CD4-positive, alpha-beta T cell treated with Interferon alpha-2 for 1 hour (primary cell): ENCODE data around the gene VPS50.
A peak's percentile ranks its signal among the peaks of the same experiment; 100 is the strongest.
"Not testable (repeated sequence)": the region's sequence is repeated elsewhere in the genome, so short reads cannot be mapped to it uniquely, and the experiment has no call there.

Experiments
- DNase-seq, 2 donors: peaks; one replicate each; pipeline ENCODE4 v3.0.0-alpha.2; 2020 to 2022

Gene VPS50

DNA sequence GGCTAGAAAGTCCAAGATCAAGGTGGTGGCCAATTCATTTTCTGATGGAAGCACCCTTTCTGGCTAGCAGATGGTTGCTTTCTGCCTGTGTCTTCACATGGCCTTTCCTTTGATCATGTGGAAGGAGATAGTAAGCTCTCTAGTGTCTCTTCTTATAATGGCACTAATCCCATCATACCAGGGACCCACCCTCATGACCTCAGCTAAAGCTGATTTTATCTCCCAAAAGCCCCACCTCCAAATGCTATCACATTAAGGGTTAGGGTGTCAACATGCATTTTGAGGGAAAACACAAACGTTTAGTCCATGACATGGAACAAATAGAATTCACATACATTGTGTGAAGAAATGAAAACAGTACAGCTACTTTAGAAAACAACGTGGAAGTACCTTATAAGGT is 100.0 kb downstream of the VPS50 start:
- no peak for DNase-seq

DNA sequence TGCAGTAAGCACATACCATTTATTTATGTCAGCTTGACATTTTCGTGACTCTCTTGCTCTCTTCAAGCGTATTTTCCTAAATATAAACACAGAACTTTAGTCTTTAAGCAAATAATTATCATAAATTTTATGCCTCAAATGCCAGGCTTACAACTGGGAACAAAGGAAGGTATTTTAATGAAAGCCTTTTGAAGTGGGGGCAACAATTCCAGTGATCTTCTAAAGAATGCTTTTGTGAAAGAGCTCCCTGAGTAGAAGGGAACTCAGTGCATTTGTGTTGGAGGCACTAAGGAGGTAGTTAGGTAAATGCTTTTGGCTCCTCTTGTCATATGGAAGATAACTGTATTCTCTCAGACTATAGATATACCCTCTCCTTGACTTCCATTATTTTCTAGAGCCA is 104.9 kb downstream of the VPS50 start:
- no peak for DNase-seq

DNA sequence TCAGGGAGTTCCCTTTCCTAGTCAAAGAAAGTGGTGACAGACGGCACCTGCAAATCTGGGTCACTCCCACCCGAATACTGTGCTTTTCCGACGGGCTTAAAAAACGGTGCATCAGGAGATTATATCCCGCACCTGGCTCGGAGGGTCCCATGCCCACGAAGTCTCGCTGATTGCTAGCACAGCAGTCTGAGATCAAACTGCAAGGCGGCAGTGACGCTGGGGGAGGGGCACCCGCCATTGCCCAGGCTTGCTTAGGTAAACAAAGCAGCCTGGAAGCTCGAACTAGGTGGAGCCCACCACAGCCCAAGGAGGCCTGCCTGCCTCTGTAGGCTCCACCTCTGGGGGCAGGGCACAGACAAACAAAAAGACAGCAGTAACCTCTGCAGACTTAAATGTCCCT is 110.0 kb downstream of the VPS50 start:
- DNase-seq, result not testable (repeated sequence)

DNA sequence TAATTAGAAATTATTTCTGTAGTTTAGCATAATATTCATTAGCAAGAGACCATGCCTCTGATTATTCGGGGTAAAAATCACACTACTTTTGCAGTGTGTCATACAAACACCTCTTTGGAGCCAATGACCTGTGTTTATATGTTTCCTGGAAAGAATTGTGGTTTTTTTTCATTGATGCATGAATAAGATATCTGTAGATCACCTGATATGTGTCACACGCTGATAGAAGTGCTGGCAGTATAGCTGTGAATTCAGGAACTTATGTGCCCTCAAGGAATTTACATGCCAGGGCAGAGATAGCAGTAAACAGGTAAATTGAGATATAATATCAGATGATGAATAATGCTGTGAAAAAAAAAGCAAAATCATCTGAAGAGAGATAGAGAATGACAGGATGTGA is 118.2 kb downstream of the VPS50 start:
- DNase-seq, result no peak

DNA sequence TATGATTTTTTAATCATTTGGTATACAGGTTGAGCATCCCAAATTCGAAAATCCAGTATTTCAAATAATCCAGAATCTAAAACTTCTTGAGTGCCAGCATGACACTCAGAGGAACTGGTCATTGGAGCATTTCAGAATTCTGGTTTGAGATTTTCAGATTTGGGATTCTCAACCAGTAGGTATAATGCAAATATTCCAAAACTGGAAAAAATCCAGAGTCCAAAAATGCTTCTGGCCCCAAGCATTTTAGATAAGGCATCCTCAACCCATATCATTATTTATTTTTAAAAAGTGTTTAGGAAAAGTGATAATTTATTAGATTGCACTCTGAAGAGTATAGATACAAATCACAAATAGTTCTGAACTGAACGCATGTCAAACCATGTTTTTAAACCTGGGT is 120.7 kb downstream of the VPS50 start:
- no peak for DNase-seq

DNA sequence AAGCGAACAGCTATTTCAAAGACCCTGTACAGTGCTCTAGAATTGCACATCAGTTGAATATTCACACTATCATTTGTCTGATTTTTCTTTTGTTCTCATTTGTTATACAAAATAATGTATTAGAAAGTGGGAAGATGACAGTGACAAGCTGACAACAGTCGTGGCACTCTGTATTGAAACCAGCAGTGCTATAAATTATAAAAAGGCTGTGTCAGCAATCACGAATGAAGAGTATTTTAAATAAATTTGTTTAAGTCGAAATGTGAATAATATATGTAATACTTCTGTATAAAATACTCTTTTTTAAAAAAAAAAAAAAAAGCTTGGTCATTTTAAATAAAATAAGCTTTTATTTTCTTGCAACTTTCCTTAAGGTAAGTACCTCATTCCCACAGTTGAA is 122.6 kb downstream of the VPS50 start:
- no peak for DNase-seq

DNA sequence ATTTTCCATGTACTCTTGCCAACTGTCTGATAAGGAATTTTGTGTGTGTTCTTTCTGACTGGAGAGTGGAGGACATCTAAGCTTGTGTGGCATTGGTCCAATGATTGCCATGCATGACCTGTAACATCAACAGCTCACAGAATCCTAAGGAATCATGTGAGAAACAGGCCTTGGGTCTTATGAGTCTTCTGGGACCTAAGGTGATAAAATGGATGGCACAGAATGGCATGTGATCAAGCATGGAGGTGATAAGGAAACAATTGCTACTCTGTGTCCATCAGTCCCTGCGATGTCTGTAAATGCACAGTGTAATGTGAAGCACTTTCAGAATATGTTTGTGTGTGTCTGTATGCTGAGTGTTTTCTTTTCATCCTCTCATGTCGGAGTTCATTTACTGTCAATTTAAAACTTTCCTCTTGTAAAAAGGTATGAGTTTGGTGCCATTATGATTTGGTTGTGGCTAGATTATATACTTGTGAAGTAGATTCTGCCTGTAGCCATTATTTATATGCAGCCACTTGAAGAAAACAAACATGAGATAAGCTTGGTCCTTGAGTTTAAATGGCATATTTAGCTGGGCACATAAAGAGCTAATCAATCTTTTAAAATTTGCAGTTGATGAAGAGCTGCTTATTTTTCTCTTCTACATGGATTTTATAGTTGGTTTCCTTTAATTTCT is 127.5 kb downstream of the VPS50 start:
- DNase-seq, result no peak

DNA sequence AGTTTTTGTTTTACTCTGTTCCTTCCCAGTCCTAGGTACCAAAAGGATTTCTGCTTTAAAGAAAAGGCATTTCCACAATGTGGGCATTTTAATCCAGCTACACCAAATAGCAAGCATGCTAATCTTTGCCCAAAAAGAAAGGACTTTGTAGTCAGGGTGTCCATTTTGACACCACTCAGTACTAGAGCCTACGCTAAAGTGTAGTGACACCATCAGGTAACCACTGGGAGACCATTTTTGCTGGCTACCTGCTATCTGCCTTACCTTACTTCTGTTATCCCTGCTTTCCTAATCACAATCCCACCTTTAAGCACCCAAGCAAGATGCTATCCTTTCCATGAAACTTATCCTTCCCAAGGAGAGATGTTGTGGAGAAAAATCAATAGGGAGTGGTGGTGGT is 129.7 kb downstream of the VPS50 start:
- no peak for DNase-seq

DNA sequence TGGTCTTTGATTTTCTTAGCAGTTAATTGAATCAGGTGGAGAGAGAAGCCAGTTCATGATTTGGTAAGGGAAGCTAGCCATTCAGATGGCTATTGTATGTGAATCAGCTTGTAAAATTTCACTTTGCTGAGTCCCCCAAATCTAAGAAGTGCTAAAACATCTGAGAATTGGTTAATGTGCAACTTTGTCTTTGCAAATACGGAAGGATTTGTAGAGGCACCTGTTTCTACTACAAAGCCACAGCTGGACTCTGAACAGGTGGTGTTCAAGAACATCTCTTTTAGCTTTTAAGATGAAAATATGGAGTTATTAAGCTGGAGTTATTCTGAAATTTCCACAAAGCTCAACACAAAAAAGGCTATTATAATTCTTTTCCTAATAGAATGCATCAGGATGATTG is 132.6 kb downstream of the VPS50 start:
- no peak for DNase-seq

DNA sequence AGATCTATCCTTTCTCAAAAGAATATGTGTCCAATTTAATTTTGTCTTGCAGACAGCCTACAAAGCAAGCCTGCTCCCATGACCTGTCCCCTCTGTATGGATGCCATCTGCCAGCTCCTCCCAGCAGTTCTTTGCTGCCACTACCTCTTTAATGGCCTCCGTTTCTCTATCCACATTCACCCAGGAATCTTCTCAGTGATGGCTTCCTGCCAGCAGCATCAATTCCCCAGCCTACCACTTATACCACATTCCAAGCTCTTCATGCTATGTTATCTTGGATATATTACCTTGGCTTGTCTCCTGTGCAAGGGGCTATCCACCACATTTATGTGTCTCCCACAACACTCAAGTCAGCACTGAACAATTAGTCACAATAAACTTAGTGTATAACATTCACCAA is 133.2 kb downstream of the VPS50 start:
- no peak for DNase-seq

DNA sequence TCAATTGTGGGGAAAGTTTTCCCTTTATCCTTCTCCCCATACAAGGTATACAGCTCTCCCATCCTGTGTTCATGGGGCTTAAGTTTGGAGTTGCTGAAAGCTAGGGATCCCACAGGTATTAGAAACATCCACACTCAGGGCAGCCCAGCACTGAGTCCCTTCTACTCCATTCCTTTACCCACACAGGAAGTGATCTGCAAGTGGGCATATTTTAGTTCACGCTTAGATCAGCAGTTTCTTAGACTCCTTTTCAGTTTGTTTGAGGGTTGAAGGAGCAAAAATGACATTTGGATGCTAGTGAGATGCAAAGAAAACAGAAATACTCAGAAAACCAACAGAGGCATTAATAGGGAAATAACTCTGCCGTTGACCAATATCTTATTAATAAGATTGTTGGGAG is 134.7 kb downstream of the VPS50 start:
- no peak for DNase-seq

DNA sequence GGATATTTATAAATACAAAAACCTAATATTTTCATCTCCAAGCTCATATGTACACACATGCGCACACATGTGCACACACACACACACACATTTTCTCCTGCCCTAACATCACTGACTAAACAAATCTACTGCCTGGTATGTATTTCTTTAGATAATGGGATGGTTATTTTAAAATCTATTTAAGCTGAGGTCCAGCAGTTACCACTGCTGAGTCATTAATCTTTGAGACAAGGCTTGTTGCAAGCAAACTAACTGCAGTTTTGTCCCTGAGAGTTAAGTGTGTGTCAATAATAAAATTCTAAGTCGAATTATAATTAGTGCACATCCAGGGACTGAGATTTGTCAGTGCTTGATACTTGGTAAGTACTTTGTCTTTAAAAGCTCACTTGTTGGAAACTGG is 135.1 kb downstream of the VPS50 start:
- DNase-seq, result no peak

DNA sequence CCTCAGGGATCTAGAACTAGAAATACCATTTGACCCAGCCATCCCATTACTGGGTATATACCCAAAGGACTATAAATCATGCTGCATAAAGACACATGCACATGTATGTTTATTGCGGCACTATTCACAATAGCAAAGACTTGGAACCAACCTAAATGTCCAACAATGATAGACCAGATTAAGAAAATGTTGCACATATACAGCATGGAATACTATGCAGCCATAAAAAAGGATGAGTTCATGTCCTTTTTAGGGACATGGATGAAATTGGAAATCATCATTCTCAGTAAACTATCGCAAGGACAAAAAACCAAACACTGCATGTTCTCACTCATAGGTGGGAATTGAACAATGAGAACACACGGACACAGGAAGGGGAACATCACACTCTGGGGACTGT is 138.8 kb downstream of the VPS50 start:
- not testable (repeated sequence) for DNase-seq

DNA sequence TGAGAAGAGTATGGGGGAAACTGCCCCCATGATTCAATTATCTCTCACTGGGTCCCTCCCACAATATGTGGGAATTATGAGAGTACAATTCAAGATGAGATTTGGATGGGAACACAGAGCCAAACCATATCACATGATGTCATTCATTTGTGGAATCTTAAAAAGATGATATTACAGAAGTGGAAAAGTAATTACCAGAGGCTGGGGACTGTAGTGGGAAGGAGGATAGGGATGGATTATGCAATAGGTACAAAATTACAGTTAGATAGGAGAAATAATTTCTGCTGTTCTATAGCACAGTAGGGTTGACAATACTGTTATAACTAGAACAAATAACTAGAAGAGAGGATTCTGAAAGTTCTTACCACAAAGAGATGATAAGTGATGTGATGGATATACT is 141.4 kb downstream of the VPS50 start:
- DNase-seq, result no peak

DNA sequence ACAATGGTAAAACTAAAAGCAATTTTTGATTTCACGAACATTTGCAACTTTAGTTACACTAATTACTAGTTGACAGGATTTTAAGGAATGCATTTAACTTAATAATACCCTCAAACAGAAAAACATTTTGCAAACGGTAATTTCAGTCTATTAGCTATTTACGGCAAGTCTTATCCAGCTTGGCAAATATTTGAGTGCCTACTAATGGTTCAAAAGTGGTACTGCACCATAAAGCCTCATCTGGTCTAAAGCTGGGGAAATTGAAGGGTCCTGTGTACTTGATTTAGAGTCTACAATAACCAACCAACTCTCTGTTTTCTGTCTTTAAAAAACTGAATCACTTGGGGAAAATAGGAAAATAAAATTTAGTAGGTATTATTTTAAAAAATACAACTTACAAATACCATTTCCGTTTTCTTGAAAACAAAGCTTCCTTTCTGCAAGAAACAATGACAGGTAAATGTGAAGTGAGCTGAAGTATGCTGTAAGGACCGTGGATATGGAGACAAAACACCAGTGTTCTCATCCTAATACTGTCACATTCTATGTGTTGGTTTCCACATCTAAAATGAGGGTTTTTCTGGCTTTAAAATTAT is 142.3 kb downstream of the VPS50 start:
- peak in 1 of 2 donors; percentile 18 for DNase-seq

DNA sequence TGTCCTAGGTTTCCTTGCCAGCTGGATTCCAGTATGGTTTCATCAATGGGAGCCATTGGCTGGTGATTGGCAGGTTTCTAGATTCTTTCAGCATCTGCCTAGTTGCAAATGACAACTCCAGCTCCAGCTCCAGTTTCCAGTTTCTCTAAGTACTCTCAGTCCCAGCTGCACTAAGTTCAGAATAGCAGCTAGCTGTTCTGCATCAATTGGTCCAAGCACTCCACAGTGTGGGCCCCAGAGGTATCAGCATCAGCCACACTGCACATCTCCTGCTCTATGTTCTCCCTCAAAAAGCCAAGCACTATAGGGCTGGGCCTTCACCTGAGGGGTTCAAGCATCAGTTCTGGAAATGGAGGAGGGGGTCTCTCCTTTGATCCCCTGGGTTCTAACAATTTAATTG is 143.4 kb downstream of the VPS50 start:
- DNase-seq, result no peak

DNA sequence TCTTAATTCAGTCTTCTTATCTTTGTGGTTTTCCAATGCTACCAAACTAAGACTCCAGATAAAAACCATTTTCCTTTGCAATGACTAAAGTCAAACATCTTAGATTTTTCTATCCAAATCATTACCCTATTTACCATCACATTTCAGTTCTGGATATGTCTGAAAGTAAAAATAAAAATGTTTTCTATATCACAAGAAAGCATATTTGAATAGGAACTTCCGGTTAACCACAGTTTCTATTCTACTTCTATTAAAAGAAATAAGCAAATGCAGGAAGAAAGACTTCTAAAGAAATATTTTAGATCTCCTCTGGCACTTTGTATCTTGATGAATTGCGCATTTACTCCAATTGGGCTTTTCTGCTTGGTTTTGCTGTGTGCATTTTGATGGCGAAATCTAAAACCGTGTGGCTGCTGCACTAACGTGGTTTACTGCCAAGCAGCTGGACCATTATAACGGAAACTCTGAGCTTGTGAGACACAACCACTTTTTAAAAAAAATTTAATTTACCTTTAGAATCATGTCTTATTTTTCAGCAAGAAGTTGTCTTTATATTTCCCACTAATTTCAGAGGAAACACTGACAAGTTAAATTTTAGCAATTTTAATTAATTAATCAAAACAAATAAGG is 146.1 kb downstream of the VPS50 start:
- no peak for DNase-seq

DNA sequence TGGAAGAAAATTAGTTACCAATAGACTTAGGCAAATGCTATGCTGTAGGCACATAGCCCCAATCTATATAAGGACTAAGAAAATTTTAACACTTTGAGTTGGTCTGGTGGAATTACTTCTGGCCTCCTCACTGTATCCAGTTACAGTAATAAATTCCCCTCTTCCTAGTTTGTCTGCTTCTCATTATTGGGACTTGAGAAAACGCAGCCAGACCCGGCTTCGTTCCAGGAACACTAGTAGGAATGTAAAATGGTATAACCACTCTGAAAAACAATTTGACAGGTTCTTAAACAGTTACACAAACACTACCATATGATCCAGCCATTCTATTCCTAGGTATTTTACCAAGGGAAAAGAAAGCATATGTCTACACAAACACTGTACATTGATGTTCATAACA is 150.2 kb downstream of the VPS50 start:
- no peak for DNase-seq

DNA sequence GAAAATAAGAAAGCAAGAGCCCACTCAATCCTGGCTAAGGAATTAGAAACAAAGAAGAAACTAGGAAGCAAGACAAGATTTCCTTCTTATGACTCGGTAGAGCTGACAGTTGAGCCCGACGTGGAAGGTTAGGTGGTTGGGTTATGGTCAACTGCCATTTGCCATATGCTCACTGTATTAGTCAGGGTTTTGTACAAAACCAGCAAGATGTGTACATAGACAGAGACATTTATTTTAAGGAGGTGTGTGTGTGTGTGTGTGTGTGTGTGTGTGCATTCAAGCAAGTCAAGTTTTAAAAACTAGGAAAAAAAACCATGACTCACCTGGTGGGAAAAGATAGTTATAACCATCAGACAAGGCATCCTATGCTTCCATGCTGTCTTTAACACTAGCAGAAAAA is 158.5 kb downstream of the VPS50 start:
- DNase-seq, result no peak

DNA sequence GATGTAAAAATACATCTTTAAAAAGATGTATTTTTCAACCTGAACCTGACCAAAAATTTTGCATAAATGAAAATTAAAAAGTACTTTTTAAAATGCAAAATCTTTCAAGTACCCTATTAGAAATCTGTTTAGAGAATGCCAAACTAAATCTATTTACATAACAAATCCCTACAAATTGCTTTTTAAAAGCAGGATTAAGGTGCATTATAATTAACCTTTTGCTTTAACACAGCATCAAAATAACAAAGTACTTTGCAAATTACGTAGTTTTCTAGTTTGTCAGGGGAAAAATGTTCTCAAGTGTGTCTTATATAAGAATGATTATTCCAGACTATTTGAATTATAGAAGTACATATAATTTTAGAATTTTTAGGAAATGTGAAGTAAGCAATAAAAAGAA is 160.8 kb downstream of the VPS50 start:
- DNase-seq, result no peak

DNA sequence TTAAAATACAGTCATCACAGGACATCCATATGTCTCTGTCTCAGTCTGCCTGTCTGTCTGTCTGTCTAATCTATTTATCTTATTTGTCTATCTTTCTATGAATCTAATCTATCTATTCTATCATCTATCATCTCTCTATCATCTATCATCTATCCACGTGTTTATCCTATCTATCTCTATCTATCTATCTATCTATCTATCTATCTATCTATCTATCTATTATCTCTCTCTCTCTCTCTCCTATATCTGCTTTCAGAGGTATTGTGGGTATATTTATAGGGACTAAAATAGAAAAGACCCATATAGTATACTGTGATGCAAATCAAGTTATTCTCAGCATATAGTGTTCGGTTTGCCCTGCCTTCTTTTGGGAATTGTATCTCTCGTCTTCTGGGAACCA is 167.5 kb downstream of the VPS50 start:
- DNase-seq, result no peak

DNA sequence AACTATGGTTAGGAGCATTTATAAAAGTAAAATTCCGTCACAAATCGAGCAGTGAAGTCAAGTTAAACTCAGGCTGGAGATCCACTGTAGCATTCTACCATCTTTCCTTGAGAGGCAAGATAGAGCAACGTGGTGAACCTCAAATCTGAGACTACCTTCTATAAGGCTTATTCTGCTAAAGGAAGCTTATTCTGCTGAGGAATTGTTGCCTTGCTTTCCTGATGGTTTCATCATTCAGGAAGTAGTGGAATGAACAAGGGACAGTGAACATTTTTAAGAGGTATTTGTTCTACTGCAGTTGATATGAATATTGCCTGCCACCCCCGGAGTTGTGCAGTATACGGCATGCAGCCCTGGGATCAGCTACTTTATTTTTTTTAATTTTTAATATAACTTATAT is 170.8 kb downstream of the VPS50 start:
- no peak for DNase-seq

DNA sequence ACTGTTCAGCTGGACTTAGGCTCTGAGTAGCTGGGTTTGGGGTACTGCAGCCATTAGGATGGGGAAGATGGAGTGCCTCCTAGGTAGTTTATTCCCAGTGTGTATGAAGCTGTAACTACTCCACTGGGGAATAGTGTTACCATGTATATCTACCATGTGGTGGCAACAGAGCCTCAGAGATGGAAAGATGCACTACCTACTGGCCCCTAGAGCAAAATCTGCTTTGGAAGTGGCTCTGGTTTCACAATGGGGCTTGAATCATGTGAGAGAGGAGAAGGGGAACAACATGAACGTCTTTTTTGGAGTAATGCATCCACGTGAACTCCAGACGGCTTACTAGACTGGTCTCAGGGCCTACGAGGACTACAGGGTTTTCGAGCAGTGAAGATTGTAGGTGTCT is 175.1 kb downstream of the VPS50 start:
- no peak for DNase-seq

DNA sequence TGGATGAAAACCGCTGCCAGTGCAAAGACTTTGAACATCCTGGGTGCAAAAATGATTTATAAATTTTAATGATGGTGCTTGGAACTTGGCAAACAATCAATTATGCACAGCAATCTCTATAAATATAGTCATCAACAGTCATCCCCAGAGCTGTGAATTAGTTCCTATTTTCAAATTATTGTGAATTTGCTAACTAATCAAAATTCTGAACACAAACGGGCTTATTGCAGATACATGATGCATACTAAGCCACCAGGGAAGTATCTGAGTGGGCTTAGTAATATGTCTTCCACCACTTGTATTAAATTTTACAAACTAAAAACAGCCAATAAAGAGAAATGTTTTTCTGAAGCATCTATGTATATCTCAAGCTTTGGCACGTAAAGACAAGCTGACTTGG is 177.2 kb downstream of the VPS50 start:
- no peak for DNase-seq
